Measurements from ENCODE around the gene SLC19A1.

The SLC19A1 gene

GRCh38 chr21:45556645-45557615, 14.7 kb upstream of the SLC19A1 start:
- no peak overlapping the region; the same call in 1 of the 2 replicates for H3K27ac ChIP-seq
- TF ChIP-seq, protein P1, sequence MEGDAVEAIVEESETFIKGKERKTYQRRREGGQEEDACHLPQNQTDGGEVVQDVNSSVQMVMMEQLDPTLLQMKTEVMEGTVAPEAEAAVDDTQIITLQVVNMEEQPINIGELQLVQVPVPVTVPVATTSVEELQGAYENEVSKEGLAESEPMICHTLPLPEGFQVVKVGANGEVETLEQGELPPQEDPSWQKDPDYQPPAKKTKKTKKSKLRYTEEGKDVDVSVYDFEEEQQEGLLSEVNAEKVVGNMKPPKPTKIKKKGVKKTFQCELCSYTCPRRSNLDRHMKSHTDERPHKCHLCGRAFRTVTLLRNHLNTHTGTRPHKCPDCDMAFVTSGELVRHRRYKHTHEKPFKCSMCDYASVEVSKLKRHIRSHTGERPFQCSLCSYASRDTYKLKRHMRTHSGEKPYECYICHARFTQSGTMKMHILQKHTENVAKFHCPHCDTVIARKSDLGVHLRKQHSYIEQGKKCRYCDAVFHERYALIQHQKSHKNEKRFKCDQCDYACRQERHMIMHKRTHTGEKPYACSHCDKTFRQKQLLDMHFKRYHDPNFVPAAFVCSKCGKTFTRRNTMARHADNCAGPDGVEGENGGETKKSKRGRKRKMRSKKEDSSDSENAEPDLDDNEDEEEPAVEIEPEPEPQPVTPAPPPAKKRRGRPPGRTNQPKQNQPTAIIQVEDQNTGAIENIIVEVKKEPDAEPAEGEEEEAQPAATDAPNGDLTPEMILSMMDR (conservative IDR thresholded peaks at IDR 0.05) = no peak
- no peak for TF ChIP-seq ZFX (IDR thresholded peaks at IDR 0.05)

DNA sequence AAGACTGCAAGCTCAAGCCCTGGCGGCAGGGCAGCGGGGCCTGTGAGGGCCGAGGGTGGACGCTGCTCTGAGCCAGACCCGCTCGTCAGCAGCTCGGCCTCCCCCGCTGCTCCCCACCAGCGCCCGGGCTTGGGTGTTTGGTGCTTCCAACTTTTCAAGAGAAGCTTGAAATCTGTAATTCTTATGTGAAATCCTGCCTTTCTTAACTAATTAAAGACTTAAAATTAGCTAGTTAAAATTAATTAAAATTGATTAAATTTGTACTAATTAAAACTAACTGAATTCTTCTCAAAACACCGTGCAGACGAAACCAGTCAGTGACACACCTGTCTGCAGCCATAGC, 14.0 kb upstream of the SLC19A1 start:
- H3K27ac ChIP-seq = peak overlapping the region; percentile 67
- no peak for TF ChIP-seq ZFX (IDR thresholded peaks at IDR 0.05)
- TF ChIP-seq, protein P1 (conservative IDR thresholded peaks at IDR 0.05) = peak; percentile 77

DNA sequence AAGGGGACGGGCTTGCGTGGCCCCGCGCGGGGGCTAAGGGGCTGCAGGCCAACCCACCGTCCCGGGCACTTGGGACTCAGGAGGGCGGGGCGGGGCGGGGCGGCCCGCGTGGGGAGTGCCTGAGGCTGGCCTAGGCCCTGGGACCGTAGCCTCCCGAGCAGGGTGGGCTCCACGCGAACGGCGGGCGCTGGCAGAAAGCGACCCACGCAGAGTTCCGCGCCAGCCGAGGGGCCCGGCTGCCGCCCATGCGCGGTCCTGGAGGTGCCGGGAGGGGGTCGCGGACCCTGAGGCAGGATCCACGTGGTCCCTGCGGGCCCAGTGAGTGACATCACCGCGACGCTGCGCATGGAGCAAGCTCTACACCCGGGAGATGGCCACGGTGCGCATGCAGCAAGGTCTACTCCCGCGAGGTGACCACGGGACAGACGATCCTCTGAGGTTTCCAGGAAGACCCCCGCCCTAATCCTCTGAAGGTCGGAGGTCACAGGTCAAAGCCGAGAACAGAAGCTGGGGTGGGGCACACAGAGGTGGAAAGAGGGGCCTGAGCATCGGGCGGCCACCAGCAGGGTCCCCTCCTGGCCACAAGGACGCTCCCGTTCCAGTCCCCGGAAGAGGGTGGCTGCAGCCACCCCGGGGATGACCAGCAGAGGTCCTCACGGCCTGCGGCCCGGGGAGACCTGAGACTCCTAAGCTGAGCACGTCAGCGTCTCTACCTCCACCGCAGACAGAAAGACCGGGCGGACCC, 13.5 kb upstream of the SLC19A1 start:
- H3K27ac ChIP-seq = peak overlapping the region; percentile 67
- TF ChIP-seq ZFX (IDR thresholded peaks at IDR 0.05) = peak; percentile 51; the same call in 1 of the 2 replicates
- TF ChIP-seq, protein P1 (conservative IDR thresholded peaks at IDR 0.05) = peak; percentile 93

DNA sequence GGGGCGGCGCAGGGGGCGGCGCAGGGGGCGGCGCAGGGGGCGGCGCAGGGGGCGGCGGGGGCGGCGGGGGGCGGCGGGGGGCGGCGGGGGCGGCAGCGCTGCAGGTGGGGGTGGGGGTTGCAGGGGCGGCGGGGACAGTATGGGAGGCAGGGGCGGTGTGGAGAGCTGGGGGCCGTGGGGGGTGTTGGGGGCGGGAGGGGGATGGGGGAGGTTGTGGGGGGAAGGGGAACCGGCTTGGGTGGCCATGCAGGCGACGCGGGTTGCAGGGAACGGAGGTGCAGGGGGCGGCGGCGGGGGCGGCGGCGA, 13.0 kb upstream of the SLC19A1 start:
- TF ChIP-seq, protein P1 (conservative IDR thresholded peaks at IDR 0.05) = no peak
- TF ChIP-seq ZFX (IDR thresholded peaks at IDR 0.05) = no peak

GRCh38 chr21:45554477-45555175, 12.4 kb upstream of the SLC19A1 start:
- no peak for TF ChIP-seq ZFX (IDR thresholded peaks at IDR 0.05)
- TF ChIP-seq, protein P1 (conservative IDR thresholded peaks at IDR 0.05) = peak; percentile 73
- peak overlapping the region; percentile 26; the same call in 1 of the 2 replicates for H3K27ac ChIP-seq

More for the DNA sequence above, 13.0 kb upstream of the SLC19A1 start:
- peak overlapping the region; percentile 67 for H3K27ac ChIP-seq

DNA sequence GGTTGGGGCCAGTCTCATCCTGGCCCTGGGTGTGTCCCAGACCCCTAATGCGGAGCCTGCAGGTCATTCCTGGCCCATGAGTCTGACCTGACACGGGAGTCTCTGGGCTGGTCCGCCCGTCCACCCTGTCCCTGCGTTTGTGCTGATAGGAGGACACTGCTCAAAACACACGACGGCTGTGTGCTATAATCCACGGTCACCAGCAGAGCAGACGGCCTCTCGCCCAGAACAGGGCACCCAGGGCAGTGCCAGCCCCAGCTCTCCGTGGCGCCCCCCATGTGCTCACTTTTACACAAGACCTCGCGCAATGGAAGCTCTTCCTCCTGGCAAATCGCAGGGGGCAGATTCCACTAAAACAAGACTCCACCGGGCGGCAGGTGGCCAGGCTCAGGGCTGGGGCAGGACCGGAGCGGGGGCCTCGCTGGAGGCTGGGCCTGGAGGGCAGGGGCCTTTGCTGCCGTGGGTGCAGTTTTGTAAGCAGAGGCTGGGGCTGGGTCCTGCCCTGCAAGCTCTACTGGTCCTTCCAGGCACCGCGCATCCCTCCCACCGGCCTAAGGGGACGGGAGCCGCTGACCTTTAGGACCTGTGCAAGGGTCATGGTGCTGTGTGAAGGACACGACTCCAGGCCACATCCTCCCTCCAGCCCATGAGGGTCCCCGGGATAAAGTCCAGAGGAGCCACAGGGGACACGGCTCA, 10.6 kb upstream of the SLC19A1 start:
- TF ChIP-seq, protein P1 (conservative IDR thresholded peaks at IDR 0.05) = no peak
- no peak for TF ChIP-seq ZFX (IDR thresholded peaks at IDR 0.05)

More for the DNA sequence above, 10.6 kb upstream of the SLC19A1 start:
- H3K27ac ChIP-seq = no peak overlapping the region

All from C4-2B (cell line).